HG02678 (cell line): ENCODE measurements around the gene AGPAT4.
"Not testable (repeated sequence)": the region's sequence is repeated elsewhere in the genome, so short reads cannot be mapped to it uniquely, and the experiment has no call there.

Experiments used
- ATAC-seq: cut with Tn5 transposase; IDR thresholded peaks from one replicate; pipeline ENCODE4 v1.9.1; 2021; ENCODE audit warnings: mild to moderate bottlenecking, moderate library complexity; ENCODE audit not compliant: unreplicated experiment

The AGPAT4 gene

DNA sequence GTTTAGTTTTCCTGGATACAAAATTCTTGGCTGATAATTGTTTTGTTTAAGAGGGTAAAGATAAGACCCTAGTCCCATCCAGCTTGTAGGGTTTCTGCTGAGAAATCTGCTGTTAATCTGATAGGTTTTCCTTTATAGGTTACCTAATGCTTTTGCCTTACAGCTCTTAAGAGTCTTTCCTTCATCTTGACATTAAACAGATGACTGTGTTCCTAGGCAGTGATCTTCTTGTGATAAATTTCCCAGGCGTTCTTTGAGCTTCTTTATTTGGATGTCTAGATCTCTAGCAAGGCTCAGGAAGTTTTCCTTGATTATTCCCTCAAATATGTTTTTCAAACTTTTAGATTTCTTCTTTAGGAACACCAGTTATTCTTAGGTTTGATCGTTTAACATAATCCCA lies 148.3 kb downstream of the AGPAT4 start:
- ATAC-seq: no peak

DNA sequence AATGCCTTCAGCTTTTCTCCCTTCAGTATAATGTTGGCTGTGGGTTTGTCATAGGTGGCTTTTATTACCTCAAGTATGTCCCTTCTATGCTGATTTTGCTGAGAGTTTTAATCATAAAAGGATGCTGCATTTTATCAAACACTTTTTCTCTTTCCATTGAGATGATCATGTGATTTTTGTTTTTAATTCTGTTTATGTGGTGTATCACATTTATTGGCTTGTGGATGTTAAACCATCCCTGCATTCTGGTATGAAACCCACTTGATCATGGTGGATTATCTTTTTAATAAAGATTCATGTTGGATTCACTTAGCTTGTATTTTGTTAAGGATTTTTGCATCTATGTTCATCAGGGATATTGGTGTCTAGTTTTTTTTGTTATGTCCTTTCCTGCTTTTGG lies 150.5 kb downstream of the AGPAT4 start:
- ATAC-seq: not testable (repeated sequence)

DNA sequence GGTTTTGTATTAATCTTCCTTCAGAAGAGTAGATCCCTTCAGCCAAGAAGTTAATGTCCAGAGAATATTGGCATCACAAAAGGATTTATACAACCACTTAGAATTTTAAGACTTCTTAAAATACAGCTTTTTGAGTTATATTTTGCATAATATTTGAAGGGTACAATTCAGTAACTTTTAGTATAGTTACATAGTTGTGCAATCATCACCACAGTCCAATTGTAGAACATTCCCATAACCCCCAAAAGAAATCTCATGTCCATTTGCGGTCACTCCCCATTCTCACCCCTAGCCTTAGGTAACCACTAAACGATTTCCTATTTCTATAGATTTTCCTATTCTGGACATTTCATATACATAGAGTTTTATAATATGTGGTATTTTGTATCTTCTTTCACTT lies 155.9 kb downstream of the AGPAT4 start:
- no peak for ATAC-seq

DNA sequence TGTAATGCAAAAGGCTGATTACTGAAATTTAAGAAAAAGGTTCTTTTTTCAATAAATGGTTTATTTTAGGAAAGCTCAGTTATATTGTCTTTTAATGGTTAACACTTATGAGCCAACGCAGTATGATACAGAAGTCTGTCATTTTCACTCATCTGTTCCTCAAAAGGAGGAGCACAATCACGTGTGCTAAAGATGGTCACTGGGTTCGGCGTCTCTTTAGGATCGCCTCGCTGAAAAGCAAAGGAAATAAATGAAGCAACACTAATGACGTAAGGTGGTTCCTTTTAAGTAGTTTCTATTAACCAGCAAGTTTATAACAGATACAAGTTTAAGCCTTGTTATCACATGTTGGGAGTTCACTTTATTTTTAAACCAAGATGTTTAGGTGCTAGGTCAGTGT lies 156.6 kb downstream of the AGPAT4 start:
- ATAC-seq: no peak

DNA sequence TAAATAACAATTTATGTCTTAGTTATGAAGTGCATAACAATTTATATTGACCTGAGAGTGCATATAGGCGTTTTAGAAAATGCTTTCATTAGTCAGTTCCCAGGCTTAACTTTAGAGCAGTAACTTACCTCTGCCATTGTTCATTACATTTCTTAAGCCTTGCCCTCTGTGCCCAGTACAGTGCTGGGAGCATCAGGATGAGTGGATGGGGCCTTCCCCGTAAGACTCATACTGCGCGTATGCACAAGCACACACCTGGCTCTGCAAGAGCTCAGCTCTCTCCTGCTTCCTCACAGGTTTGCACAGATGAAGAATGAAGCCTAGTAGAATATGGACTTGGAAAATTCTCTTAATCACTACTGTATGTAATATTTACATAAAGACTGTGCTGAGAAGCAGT lies 157.3 kb downstream of the AGPAT4 start:
- no peak for ATAC-seq

DNA sequence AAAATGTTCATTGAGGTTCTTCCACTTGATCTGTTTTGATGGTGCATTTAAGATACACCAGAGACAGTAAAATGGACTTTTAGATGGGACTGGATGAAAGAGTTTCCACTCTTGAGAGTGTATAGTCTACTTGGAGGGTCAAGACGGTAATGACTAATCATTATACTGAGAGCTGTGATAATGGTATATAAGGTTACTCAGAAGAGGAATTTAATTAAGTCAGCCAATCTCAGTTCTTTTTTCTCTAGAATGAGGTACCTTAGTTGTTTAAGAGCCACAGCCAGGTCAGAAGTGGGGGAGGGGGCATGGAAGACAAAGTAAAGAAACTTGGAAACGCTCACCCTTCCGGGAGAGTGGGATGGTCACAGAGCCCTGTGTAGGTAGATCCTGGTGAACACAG lies 158.4 kb downstream of the AGPAT4 start:
- ATAC-seq: no peak

DNA sequence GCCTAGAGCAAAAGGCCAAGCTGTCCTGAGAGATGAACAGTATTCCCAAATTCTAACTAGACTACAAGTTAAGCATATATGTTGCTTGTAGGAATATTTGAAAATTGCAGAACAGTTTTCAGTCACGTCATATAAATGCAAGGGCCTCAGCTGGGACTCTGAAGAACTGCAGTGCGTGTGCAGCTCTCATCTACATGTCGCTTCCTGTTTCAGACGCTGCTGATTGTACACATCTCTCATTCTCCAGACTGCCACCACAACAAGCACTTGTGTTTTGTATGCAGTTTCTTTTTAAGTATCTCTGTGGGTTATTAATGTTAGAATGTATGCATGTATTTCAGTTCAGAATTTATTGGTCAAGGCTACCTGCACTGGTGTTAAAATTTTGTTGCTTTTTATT lies 162.6 kb downstream of the AGPAT4 start:
- ATAC-seq: no peak

DNA sequence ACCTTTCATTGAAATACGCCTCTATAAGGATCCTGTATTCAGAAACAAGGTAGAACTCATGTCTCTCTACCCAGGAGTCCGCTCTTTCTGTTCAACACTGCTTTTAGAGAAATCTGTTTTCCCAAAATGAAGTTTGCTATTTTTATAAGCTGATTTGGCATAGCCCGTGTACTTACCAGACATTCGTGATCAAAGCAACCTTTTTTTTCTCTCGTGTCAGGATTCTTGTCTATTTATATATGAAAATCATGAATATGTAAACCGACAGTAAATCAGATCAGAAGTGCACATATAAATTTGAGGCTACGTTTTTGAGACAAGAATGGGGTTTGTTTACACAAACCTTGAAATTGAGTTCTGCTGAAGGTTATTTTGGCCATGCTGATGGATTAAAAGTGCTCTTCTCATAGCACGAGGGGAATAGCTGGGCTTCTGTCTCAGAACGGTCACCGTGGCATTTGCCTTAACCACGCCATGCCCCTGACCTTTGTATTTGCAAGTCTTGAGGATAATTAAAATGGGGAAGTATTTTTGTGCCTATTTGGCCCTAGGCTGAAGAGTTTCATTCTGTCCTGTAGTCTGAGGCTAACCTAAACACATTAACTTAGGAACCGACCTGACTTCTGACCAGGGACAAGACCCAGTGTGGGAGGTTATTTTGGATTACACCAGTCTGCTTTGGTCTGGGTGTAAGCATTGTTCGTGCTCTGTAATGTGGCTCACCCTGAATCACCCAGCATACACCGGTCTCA lies 163.7 kb downstream of the AGPAT4 start:
- no peak for ATAC-seq

DNA sequence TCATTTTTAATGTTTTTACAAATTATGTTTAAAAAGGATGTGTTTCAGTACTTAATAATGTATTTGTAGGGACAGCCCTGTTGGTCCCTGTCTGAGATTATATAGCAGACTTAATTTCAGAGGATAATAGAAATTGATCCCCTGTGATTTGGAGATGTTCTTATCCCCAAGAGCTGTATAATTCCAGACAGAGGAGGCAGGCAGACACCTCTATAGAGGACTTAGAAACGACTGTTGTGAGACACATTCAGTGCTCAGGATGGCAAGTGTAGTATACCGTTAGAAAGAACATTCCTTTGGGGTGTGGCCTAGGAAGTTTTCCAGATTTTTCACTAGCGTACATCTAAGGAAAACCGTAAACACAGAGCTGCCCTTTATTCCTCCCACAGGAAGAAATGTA lies 164.5 kb downstream of the AGPAT4 start:
- ATAC-seq: no peak

DNA sequence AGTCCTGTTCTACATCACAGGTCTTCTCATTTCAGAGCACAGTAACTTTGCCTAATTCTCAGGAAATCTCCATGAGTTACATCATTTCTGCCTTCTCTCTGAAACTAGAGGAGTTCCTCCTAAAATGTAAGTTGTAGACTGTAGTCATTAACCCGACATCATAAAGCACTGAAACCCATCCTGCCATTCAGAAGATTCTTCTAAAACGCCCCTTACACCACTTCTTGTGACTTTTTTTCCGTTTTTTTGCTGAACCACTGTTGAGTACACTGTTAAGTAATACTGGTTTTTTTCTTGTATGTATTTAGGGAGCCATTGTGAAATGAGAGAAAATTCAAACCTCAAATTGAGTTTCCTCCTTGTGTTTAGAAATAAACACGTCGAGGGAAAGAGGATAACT lies 164.9 kb downstream of the AGPAT4 start:
- no peak for ATAC-seq

DNA sequence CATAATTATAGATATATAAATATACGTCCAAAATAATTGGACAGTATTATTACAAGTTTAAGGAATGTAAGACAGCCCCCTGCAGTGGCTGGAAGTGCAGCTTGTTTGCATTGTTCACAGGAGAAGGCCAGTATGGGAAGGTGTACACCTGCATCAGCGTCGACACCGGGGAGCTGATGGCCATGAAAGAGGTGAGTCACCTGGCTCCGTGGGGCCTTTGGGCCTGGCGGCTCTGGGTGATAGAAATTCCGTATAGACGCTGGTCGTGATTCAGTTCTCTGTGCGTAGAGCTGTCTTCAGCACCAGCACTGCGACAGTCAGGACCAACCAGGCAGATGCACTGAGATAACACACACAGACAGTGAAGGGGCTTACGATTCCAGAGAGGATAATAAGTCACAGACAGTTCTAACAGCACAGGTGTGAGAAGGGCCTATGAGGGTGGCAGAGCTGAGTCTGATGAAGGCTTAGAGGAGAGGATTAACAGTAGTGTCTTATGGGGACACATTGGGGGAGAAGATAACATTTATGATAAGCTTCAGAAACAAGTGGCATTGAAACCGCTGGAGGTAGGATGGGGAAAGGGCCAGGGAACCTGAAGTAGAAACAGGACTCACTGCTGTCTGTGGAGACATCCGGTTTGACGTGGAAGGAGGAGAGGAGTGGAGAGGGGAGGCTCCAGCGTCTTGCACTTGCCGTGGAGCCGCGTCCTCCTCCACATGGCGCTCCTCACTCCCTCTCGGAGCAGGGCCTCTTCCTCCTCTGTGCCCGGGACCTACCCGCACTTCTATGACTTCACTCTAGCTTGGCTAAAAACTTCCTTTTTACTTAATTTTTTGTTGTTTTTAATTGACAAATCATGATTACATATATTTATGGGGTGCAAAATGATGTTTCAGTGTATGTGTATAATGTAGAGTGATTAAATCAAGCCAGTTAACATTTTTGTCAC lies 165.8 kb downstream of the AGPAT4 start:
- ATAC-seq: no peak

DNA sequence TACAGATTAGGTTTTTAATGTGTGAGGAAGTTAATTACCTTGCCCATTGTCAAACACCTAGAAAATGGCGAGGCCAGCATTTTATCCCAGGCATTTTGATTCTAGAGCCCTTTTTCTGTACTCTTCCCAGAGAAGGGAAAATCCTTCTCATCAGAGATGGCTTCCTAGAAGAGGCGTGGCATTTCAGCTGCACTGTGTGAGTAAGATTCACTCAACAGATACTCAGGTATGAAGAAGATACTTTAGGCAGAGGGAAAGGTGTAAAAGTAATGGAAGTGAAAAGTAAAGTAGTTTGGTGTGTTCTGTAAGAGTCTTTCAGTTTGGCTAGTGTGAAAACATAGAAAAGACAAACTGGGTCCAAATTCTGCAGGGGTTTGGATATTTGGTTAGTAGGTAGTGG lies 168.5 kb downstream of the AGPAT4 start:
- no peak for ATAC-seq

DNA sequence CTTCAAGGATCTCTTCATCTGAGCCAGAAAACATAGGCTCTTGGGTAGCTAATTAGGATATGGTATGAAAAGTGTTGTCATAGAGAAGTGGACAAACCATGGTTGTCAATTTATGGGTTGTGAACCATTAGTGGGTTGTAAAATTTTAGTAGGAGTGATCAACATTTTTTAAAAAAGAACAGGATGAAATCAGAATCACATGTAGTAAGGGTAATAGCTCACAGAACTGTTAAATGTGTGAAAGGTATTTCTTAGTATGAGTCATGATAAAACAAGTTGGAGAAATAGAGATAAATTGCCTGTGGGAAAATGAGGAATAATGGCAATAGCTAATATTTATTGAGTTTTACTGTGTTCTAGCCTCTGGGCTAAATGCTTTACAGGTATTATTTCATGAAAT lies 168.9 kb downstream of the AGPAT4 start:
- no peak for ATAC-seq

DNA sequence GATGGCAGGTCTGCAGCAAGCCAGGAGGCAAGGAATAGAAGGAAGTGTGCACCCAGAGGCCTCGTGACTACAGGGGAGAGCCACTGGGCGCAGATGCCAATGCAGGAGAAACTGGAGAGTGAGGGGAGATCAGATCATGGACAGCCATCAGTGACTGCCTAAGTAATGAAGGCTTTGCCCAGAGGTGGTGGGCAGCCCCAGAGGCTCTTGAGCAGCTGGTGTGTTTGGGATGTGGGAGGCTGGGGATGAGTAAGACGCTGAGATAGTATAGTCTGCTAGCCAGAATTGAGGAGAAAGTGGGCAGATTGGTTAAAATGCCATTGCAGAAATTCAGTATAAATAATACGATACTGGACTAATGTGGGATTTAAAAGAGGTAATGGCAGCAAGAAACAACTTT lies 170.4 kb downstream of the AGPAT4 start:
- ATAC-seq: no peak

DNA sequence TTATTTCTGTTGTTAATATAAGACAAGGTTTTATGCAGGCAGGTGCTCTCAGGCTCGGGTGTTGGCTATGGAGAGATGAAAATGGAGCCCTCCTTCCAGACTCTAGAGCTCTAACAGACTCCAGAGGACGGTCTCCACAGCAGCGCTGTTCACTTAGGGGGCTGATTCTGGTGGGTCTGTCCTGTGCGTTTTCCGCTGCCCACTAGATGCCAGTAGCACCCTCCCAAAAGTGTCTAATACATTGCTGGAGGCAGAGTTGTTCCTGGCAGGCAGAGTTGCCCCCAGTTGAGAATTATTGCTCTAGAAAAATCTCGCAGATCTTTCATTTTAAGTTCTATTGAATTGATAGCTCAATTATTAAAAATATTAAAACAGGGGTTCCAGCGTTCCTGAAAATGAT lies 172.3 kb downstream of the AGPAT4 start:
- no peak for ATAC-seq

DNA sequence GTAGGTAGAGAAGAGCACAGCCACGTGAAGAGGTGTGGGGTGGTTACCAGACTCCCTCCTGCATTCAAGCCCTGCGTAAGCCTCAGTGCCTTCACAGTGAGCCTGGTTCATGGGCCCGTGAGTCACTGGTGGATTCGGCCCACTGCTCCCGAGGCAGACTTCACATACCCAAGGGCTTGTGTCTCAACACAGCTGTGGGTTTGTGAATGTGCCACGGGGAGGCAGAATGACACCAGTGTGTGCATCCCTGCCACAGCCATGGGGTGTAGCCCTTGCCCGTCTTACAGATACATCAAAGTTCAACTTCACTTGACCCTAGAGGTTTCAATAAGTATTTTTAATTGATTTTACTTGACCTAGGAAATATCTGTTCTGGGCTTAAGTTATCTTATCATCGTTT lies 173.8 kb downstream of the AGPAT4 start:
- no peak for ATAC-seq

DNA sequence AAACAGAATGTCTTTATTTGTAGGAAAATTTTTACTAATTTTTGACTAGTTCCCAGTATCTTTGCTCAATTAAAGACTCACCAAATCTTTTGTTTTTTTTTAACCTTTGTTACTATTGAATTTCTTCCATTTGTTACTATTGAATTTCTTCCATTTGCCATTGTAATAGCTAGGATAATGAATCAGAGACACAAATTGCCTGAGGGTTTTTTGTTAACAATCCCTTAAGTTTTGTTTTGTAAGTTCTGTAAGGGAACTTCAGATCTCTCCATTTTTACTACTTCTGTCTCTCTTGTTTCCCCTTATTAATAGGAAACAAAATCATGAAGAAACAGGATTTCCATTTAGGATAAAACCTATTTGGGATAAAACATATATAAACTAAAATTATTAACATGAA lies 177.9 kb downstream of the AGPAT4 start:
- no peak for ATAC-seq

DNA sequence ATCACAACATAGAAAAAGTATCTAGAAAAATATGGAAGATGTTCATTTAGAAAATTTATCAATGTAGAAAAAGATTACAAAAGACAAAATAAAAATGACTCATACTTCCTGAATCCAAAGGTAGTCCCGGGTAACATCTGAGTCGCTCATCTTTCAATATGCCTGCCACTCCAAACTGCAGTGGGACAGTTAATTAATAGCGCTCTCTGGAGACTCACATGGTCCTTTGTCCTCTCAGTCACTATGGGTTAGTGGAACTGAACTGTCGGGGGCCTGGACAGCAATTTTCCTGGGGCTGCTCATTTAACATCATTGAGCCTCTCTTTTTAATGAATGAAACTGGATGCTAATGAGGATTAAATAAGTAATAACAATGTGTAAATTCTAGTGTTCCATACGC lies 178.9 kb downstream of the AGPAT4 start:
- no peak for ATAC-seq

DNA sequence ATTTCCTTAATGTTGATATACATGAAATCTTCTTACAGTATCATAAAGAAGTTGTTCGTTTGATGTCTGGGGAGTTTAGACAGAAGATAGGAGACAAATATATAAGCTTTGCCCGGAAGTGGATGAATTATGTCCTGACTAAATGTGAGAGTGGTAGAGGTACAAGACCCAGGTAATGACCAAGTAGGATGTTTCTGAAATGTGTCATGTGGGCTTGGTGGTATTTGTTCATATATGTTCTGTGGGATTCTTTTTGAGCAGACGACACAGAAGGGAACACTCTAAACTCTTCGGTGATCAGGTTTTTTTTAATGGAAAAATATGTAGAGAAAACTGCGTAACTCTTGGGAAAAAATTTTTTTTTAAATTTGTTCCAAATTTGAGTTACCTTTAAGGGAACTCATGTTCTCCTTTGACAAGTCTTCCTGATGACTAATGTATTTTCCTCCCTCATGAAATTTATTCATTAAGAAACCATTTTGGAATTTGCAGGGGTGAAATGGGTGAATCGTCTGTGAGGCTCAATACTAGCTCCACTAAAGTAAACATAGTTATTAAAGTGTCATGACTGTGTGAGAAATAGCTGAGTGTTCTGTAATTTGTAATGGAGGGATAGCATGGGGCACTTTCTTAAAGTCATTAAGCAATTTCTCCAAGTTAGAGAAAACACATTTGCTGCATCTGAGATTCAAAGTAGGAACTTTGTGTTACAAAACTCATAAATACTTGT lies 181.7 kb downstream of the AGPAT4 start:
- no peak for ATAC-seq

DNA sequence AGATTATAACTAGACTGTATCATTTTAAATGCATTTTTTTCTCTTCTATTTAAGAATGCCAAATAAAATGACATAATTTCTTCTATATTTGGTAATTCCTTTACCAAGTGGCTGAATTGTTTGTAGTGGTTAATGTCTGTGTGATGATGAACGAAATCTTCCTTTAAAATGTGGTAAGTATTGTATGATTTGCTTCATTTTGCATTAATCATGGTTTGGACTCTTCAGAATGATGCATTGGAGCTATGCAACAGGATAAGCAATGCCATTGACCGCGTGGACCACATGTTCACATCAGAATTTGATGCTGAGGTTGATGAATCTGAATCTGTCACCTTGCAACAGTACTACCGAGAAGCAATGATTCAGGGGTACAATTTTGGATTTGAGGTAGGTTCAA lies 182.7 kb downstream of the AGPAT4 start:
- no peak for ATAC-seq

DNA sequence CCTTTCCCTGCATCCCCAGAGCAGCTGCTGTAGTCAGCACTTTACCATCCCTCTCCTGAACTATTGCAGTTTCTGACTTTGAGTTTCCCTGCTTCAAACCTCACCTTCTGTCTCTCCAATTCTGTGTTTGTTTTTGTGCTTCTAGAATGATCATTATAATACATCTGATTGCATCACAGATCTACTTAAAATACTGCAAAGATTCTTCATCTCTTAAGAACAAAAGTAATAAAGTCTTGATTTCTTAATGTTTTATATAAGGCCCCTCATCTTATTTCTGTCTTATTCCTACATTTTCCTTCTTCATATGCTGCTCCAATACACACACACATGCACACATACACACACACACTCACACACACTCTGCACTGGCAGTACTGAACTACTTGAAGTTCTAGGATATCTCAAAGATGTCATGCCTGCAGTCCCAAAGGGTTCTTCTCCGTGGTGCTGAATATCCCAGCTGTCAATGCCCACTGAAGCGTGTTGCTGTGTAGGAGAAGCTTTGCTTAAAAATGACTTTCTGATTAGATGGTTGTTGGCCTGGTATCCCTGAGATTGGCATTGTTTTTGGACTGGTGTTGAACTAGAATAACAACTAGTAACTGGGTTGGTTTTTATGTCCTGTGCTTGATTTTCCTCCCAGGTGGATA lies 185.1 kb downstream of the AGPAT4 start:
- ATAC-seq: no peak
